GM12892 (cell line): ENCODE measurements around the gene PCNT.

Experiments used
- DNase-seq: peaks from one replicate; pipeline ENCODE4 v3.0.0; 2011; ENCODE audit not compliant: insufficient read length
- FAIRE-seq: peaks from 2 replicates; lab custom pipeline; 2011; peaks lifted over from hg19 to GRCh38; lab: Jason Lieb, UNC
- POLR2A ChIP-seq: IDR thresholded peaks from 2 replicates; pipeline ENCODE4 v1.6.1; 2011; ENCODE audit warnings: low read depth, low read length, control low read depth
- POLR2AphosphoS5 ChIP-seq: IDR thresholded peaks from 2 replicates; pipeline ENCODE4 v1.6.1; 2011; ENCODE audit warnings: low read depth, low read length, control low read depth
- TAF1 ChIP-seq: IDR thresholded peaks from 2 replicates; pipeline ENCODE4 v1.6.1; 2011; ENCODE audit warnings: low read depth, mild to moderate bottlenecking, control low read depth, low read length, borderline replicate concordance

PCNT gene

DNA sequence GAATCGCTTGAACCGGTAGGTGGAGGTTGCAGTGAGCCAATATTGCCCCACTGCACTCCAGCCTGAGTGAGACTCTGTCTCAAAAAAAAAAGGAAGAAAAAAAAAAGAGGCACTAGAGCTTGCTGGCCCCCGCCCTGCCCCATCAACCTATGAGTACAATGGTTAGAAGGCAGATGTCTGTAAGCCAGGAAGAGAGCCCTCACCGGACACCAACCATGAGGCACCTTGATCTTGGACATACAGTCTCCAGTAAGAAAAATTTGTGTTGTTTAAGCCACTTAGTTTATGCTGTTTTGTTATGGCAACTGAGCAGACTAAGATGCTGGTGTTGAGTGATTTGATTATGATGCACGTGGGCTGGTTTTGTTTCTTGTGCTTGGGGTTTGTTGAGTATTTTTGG, 168.9 kb downstream of the PCNT start:
- no peak for TF ChIP-seq TAF1
- TF ChIP-seq POLR2A: no peak
- TF ChIP-seq POLR2AphosphoS5: no peak
- DNase-seq (no peak), FAIRE-seq (no peak)

DNA sequence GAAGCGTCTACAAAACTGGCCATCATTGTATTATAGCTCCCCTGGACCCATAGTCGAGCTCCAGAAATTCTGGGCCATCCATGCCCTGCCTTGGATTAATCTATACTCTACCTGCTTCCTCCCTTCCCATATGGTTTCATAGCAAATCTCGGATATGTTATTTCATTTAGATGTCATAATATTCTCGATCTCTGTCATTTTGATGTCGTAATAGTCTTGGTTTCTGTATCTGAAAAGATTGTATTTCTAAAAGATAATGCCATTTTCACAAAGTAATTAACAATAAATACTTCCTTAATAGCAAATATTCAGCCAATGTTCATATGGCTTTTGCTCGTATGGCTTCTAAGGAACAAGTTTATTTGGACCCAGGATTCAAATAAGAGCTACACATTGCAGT, 169.9 kb downstream of the PCNT start:
- no peak for TF ChIP-seq POLR2A
- TF ChIP-seq TAF1: no peak
- no peak for TF ChIP-seq POLR2AphosphoS5
- DNase-seq: no peak
- FAIRE-seq: no peak
